Psoas muscle (tissue), 8 donors: ENCODE measurements around the gene IL20RA. TPM values are rescaled to one million over a fixed set of nuclear protein-coding genes. Genes with fewer than 3 reads are reported as not detected.

ENCODE experiments used
- ATAC-seq, 4 donors: fragments of 200-7000 bp; cut with Tn5 transposase; one replicate each; pipeline ENCODE4 v1.9.1; 2020; ENCODE audit warnings: moderate library complexity in 3 of 4, mild to moderate bottlenecking in 2 of 4
- DNase-seq, 2 donors: peaks; one replicate each; pipeline ENCODE4 v3.0.0-alpha.2; 2020
- H3K27ac ChIP-seq: fragments of 200-600 bp; one replicate; pipeline ENCODE4 v1.8.0; 2022
- H3K27me3 ChIP-seq, 3 donors: fragments of 200-600 bp in 1 of 3; one replicate each; pipeline versions ENCODE4 v1.6.1 to v1.8.0; 2013 to 2022; ENCODE audit warnings: low read length in 2 of 3, mild to moderate bottlenecking in 2 of 3, moderate library complexity in 1 of 3; ENCODE audit not compliant: insufficient read depth in 3 of 3
- H3K36me3 ChIP-seq, 2 donors: fragments of 200-600 bp in 1 of 2; one replicate each; pipeline versions ENCODE4 v1.6.1 to v1.8.0; 2013 to 2022; ENCODE audit warnings: low read depth in 1 of 2, mild to moderate bottlenecking in 1 of 2, moderate library complexity in 1 of 2; ENCODE audit not compliant: insufficient read depth in 1 of 2
- H3K4me1 ChIP-seq: fragments of 200-600 bp; one replicate; pipeline ENCODE4 v1.8.0; 2022
- H3K4me3 ChIP-seq: fragments of 200-600 bp; one replicate; pipeline ENCODE4 v1.8.0; 2022; ENCODE audit warnings: mild to moderate bottlenecking
- H3K9me3 ChIP-seq: fragments of 200-600 bp; one replicate; pipeline ENCODE4 v1.8.0; 2022
- WGBS, 3 donors: extraction: QIAGEN DNeasy Blood & Tissue Kit; methylation state at CpG; one replicate each; pipeline versions ENCODE4 v1.1.6 to v1.1.7; 2013; 5-methylcytosine and 5-hydroxymethylcytosine counted together
- intact Hi-C, 2 donors: fragments of 100-400 bp; cut with DNase I; formaldehyde crosslinking; loops; one replicate each; pipeline versions ENCODE4 v1.11.0 to v1.14.2; 2022
- polyA plus RNA-seq, 3 donors: library from polyadenylated mRNA; stranded (reverse); fragments of 200-250 nt; gene quantifications; one replicate each; pipeline ENCODE4 v1.2.3, GENCODE V29; 2013
- total RNA-seq, 4 donors: library from RNA; stranded (reverse); fragmentation: NEBNext Ultra II Directional in 2 of 4; extraction: Animal tissue kit (Norgen Biotek cat#: 25700) in 2 of 4; gene quantifications; one replicate each; pipeline versions ENCODE4 v1.2.1 to v1.2.4, GENCODE V29; 2021 to 2023
- TF ChIP-seq, protein P1 (sequence below): fragments of 200-600 bp; IDR thresholded peaks from one replicate; pipeline ENCODE4 v1.8.0; 2022; ENCODE audit warnings: antibody characterized with exemption
- donor health status: healthy with polysubstance abuse.
- donor health status: DM: no; HTN: no; CAD: no; lungs with moderate emphysema.
- donor health status: Bipolar disorder and iron deficiency.
- donor health status: healthy.
- donor health status: DM: yes; HTN: yes; CAD: no.
- donor health status: DM: no; HTN: no; CAD: no.
- donor health status: DM: no; HTN: no; CAD: no.
- donor health status: DM: yes; HTN: yes; CAD: no.

Gene IL20RA
- total and polyA plus RNA-seq, 7 donors, result 0.04 to 0.94 (median 0.15) TPM; not detected in 1

DNA sequence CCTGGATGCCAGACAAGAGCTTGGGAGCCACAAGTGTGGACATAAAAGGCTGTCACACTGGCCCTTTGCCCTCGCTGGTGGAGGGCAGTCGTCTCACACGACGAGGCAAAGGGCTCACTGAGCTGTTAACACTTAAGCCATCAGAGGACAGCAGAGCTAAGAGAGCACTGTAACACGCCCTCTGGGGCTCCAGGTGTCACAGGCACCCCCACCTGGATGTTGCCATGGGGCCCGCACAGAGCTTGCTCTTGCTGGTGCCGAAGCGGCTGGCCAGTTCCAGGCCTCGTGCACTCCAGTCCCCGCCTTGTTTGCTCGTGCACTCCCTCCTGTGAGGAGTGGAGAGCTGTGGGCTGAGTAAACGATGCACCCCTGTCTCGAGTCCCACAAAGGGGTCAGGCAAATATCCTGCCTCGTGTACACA lies 85.3 kb downstream of the IL20RA start:
- Histone ChIP-seq H3K27ac (no peak overlapping the region), H3K4me1 (no peaks in the 10 kb centered on the region)
- intact Hi-C loops, result no loop called here

DNA sequence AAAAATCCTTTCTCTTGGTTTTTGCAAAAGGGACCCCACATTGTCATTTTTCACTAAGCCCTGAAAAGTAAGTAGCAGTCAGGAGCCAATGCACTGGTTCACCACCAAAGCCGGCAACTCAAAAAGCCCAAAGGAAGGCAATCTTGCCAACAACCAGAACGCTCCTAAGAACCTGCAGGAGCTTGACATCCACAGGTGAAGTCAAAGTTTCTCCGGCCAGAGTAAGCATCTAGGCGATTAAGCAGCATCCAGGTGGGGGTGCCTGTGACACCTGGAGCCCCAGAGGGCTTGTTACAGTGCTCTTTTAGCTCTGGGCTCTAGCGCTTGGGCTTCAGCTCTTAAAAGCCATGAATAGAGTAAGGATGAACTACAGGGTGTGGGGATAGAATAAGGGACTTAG lies 86.6 kb downstream of the IL20RA start:
- WGBS, 3 donors, result 85 to 89% (median 85%) methylated on average over 5 of the region's 5 CpGs
- intact Hi-C loops, result no loop called here
- DNase-seq (no peak), ATAC-seq (no peak)
- Histone ChIP-seq H3K4me1 (no peaks in the 10 kb centered on the region), H3K36me3 (no peaks in the 10 kb centered on the region), H3K27me3 (no peaks in the 10 kb centered on the region), H3K9me3 (no peaks in the 10 kb centered on the region), H3K27ac (no peak overlapping the region), H3K4me3 (no peak overlapping the region)
- TF ChIP-seq, protein P1, sequence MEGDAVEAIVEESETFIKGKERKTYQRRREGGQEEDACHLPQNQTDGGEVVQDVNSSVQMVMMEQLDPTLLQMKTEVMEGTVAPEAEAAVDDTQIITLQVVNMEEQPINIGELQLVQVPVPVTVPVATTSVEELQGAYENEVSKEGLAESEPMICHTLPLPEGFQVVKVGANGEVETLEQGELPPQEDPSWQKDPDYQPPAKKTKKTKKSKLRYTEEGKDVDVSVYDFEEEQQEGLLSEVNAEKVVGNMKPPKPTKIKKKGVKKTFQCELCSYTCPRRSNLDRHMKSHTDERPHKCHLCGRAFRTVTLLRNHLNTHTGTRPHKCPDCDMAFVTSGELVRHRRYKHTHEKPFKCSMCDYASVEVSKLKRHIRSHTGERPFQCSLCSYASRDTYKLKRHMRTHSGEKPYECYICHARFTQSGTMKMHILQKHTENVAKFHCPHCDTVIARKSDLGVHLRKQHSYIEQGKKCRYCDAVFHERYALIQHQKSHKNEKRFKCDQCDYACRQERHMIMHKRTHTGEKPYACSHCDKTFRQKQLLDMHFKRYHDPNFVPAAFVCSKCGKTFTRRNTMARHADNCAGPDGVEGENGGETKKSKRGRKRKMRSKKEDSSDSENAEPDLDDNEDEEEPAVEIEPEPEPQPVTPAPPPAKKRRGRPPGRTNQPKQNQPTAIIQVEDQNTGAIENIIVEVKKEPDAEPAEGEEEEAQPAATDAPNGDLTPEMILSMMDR, result no peak

More for the DNA sequence above, 85.3 kb downstream of the IL20RA start:
- TF ChIP-seq, protein P1, result no peak
- no peak overlapping the region for H3K4me3 ChIP-seq
- no peaks in the 10 kb centered on the region for H3K9me3 ChIP-seq
- DNase-seq (no peak), ATAC-seq (no peak)
- H3K36me3 ChIP-seq, result no peaks in the 10 kb centered on the region
- no peaks in the 10 kb centered on the region for H3K27me3 ChIP-seq
- 37 to 51% (median 45%) methylated on average over 14 of the region's 14 CpGs for WGBS, 3 donors

DNA sequence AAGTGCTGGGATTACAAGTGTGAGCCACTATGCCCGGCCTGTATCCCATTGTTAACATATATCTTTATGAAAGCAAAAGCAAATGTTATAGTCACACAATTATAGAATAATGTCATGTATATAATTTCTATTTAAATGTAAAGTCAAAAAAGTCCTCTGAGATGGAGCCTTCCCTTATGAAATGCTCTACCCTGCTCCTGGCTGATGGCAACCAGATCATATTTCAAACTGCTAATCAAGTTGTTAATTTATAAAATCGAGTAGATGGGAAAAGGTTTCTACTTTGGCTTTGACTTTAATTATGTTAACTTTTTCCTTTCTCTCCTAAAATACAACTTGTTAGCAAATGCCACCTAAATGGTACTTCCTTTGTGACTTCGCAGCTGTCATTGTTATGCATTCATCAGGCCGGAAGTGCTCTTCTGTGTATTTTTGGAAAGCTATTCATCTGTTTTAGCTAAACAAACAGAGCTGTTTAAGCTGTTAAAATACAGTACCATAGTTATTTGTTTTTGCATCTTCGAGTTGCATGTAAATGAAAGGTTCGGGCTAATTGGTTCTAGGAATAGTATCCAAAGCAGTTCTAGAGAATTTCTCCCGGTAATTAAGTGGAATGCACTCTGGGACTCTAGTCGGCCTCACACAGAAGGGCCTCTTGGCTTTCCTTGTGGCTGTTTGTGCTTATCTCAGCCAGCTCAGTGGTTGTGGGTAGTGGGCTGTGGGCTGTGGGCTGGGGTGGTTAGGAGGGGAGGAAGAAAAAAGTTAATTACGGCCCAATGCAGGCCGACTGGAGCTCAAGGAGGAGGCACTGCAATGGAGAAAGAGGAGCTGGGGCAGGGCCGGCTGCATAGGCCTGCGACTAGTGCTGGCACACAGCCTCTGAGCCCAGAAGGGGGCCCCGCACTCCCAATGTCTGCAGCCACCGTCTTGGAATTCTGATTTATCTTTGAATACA lies 87.9 kb downstream of the IL20RA start:
- DNase-seq (no peak), ATAC-seq (no peak)
- intact Hi-C loops, result no loop called here
- H3K36me3 ChIP-seq, result no peaks in the 10 kb centered on the region
- no peaks in the 10 kb centered on the region for H3K27me3 ChIP-seq
- 48 to 55% (median 51%) methylated on average over 14 of the region's 14 CpGs for WGBS, 3 donors
- H3K9me3 ChIP-seq, result no peaks in the 10 kb centered on the region
- no peak overlapping the region for H3K4me3 ChIP-seq
- TF ChIP-seq, protein P1, result no peak
- H3K4me1 ChIP-seq, result no peaks in the 10 kb centered on the region
- no peak overlapping the region for H3K27ac ChIP-seq

DNA sequence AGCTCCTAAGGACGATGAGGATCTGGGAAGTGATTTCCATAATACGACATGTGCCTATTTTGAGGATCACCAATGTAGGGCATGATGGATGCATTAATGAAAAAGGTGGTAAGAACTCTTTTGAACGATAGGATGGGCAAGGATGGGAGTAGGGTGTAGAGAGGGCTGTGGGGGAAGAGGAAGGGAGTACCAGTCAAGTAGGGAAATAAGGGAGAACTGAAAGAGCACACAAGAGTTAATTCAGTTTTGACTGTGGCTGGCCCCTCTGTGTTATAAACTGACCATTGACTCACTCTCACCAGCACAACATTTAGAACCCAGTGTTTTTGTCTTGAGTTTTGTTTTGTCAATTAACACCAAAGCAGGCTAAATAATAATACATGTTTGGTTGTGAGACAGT lies 89.6 kb downstream of the IL20RA start:
- no peaks in the 10 kb centered on the region for H3K4me1 ChIP-seq
- H3K9me3 ChIP-seq, result no peaks in the 10 kb centered on the region
- H3K4me3 ChIP-seq, result no peak overlapping the region
- H3K27me3 ChIP-seq, result no peaks in the 10 kb centered on the region
- no peaks in the 10 kb centered on the region for H3K36me3 ChIP-seq
- intact Hi-C loops, result no loop called here
- ATAC-seq (no peak), DNase-seq (no peak)
- H3K27ac ChIP-seq, result no peak overlapping the region
- TF ChIP-seq, protein P1, result no peak
- 80 to 83% (median 82%) methylated on average over 3 of the region's 3 CpGs for WGBS, 3 donors
